Measurements from ENCODE around the gene SMG9.

Gene SMG9

DNA sequence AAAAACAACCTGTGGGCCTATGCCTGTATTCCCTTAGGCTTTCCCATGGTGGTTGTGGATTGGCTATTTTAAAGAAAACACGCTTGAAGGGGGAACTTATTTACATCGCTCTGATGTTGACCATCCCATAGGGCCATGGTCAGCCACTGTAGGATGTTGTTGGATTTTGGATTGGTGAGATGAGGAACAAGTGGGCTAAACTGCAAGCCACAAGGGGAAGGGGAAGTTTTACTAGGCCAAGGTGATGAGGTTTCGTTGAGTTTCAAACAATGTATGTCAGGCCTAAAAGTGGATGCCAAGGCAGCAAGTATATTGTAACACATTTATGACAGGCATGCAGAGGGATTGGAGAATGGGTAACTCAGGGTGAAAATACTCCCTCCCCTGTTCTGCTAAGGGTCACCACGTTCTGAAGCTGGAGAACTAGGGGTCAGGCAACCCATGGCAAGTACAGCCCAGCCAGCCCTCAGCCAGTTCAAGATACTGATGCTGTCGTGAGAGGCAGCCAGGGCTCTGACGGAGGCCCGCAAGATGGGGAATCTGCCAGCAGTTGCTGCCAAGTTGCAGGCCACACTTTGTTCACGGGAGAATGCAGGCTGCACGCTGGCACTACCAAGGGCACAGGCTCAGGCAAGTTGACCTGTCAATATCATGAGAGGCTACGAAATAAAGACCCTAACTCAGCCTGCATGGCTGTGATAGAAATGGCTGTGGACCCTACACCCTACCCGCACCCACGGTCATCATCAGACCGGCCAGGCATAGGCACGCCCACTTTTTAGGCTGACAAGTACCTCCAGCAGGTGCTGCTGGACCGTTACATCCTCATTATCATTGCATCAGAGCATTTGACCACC is 27.8 kb downstream of the SMG9 start:
- Histone ChIP-seq H3K9me3 (ENCODE audit: control insufficient read depth in 1 of 2, low read length in 2 of 2) (no peaks in the 10 kb centered on the region), H3K27ac (ENCODE audit: low read depth, low read length) (no peak overlapping the region), H3K27me3 (ENCODE audit: control insufficient read depth in 1 of 2, insufficient read depth in 2 of 2, low read length in 2 of 2) (no peaks in the 10 kb centered on the region), H3K4me1 (ENCODE audit: control insufficient read depth in 1 of 2, insufficient read depth in 2 of 2, low read length in 2 of 2) (peaks cover 0 to 4% of the 10 kb centered on the region in 2 donors), H3K36me3 (ENCODE audit: control insufficient read depth in 1 of 2, insufficient read depth in 2 of 2, low read length in 2 of 2) (peaks cover 13 to 36% of the 10 kb centered on the region in 2 donors), H3K9ac (ENCODE audit: low read depth in 1 of 2, low read length in 2 of 2) (no peak overlapping the region), H3K4me3 (ENCODE audit: low read depth in 1 of 2, low read length in 2 of 2) (no peak overlapping the region)

DNA sequence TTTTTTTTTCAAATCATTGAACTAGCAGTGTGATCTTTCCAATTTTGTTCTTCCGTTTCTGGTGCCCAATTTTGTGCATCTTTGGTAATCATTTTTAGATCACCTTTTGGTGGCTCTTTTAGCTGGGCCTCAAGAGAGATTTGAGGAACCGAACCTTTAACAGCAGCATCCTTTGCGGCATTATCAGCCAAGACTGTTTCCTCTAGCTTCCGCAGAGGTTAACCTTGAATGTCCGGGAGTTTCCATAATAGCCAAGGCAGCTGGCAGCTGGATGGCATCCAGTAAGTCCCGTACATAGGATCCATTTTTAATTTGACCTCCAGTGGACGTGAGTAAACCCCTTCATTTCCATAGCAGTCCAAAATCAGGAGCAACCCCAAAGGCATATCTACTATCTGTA is 29.3 kb downstream of the SMG9 start:
- Histone ChIP-seq H3K9me3 (ENCODE audit: control insufficient read depth in 1 of 2, low read length in 2 of 2) (no peaks in the 10 kb centered on the region), H3K27ac (ENCODE audit: low read depth, low read length) (no peak overlapping the region), H3K4me3 (ENCODE audit: low read depth in 1 of 2, low read length in 2 of 2) (no peak overlapping the region), H3K4me1 (ENCODE audit: control insufficient read depth in 1 of 2, insufficient read depth in 2 of 2, low read length in 2 of 2) (peaks cover 0 to 4% of the 10 kb centered on the region in 2 donors), H3K27me3 (ENCODE audit: control insufficient read depth in 1 of 2, insufficient read depth in 2 of 2, low read length in 2 of 2) (no peaks in the 10 kb centered on the region), H3K9ac (ENCODE audit: low read depth in 1 of 2, low read length in 2 of 2) (no peak overlapping the region), H3K36me3 (ENCODE audit: control insufficient read depth in 1 of 2, insufficient read depth in 2 of 2, low read length in 2 of 2) (peaks cover 8 to 21% of the 10 kb centered on the region in 2 donors)

DNA sequence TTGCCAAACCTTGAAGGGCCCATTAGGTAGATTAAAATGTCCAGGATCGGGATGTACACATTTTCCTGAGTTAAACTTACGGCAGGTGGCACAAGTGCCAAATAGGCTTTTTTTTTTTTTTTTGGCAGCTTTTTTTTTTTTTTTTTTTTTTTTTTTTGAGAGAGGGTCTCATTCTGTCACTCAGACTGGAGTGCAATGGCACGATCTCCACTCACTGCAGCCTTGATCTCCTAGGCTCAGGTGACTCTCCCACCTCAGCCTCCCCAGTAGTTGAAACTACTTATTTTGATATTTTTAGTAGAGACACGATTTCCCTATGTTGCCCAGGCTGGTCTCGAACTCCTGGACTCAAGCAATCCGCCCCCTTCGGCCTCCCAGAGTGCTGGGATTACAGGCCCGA is 29.9 kb downstream of the SMG9 start:
- Histone ChIP-seq H3K4me1 (ENCODE audit: control insufficient read depth in 1 of 2, insufficient read depth in 2 of 2, low read length in 2 of 2) (peaks cover 0 to 4% of the 10 kb centered on the region in 2 donors), H3K9me3 (ENCODE audit: control insufficient read depth in 1 of 2, low read length in 2 of 2) (no peaks in the 10 kb centered on the region), H3K27ac (ENCODE audit: low read depth, low read length) (no peak overlapping the region), H3K27me3 (ENCODE audit: control insufficient read depth in 1 of 2, insufficient read depth in 2 of 2, low read length in 2 of 2) (no peaks in the 10 kb centered on the region), H3K36me3 (ENCODE audit: control insufficient read depth in 1 of 2, insufficient read depth in 2 of 2, low read length in 2 of 2) (peaks cover 8 to 17% of the 10 kb centered on the region in 2 donors), H3K9ac (ENCODE audit: low read depth in 1 of 2, low read length in 2 of 2) (no peak overlapping the region), H3K4me3 (ENCODE audit: low read depth in 1 of 2, low read length in 2 of 2) (no peak overlapping the region)

DNA sequence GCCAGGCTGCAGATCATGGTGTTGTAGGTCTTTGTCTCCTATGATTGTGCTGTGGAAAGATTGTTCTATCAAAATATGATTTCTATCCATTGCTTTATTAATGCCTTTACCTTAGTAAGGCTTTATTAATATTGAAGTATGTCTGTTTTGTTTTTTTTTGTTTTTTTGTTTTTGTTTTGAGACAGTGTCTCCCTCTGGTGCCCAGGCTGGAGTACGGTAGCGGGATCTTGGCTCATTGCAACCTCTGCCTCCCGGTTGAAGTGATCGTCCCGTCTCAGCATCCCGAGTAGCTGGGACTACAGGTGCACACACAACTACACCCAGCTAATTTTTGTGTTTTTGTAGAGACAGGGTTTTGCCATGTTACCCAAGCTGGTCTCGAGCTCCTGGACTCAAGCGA is 31.2 kb downstream of the SMG9 start:
- H3K27ac ChIP-seq (ENCODE audit: low read depth, low read length), result no peak overlapping the region
- no peak overlapping the region for H3K9ac ChIP-seq (ENCODE audit: low read depth in 1 of 2, low read length in 2 of 2)
- no peak overlapping the region for H3K4me3 ChIP-seq (ENCODE audit: low read depth in 1 of 2, low read length in 2 of 2)
- H3K4me1 ChIP-seq (ENCODE audit: control insufficient read depth in 1 of 2, insufficient read depth in 2 of 2, low read length in 2 of 2), result peaks cover 0 to 4% of the 10 kb centered on the region in 2 donors
- peaks cover 2 to 9% of the 10 kb centered on the region in 2 donors for H3K36me3 ChIP-seq (ENCODE audit: control insufficient read depth in 1 of 2, insufficient read depth in 2 of 2, low read length in 2 of 2)
- no peaks in the 10 kb centered on the region for H3K27me3 ChIP-seq (ENCODE audit: control insufficient read depth in 1 of 2, insufficient read depth in 2 of 2, low read length in 2 of 2)
- no peaks in the 10 kb centered on the region for H3K9me3 ChIP-seq (ENCODE audit: control insufficient read depth in 1 of 2, low read length in 2 of 2)

DNA sequence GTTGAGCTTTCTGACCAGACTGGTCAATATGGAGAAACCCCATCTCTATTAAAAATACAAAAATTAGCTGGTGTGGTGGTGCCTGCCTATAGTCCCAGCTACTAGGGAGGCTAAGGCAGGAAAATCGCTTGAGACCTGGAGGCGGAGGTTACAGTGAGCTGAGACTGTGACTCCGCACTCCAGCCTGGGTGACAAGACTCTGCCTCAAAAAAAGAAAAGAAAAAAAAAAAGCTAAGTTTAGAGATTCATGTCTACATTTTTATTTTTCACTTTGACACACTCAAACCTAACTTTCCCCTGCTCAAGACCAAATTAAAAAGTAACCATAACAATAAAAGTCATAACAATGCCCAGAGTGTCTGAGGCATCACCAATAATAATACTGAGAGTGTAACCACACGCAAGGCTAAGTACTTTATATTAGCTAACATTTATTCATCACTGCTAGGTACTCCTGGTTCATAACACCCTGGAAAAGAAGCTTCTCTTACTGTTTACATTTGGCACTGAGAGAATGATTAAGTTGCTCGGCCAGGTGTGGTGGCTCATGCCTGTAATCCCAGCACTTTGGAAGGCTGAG is 33.2 kb downstream of the SMG9 start:
- H3K27me3 ChIP-seq (ENCODE audit: control insufficient read depth in 1 of 2, insufficient read depth in 2 of 2, low read length in 2 of 2), result no peaks in the 10 kb centered on the region
- no peak overlapping the region for H3K9ac ChIP-seq (ENCODE audit: low read depth in 1 of 2, low read length in 2 of 2)
- no peak overlapping the region for H3K27ac ChIP-seq (ENCODE audit: low read depth, low read length)
- no peaks in the 10 kb centered on the region for H3K4me1 ChIP-seq (ENCODE audit: control insufficient read depth in 1 of 2, insufficient read depth in 2 of 2, low read length in 2 of 2)
- H3K4me3 ChIP-seq (ENCODE audit: low read depth in 1 of 2, low read length in 2 of 2), result no peak overlapping the region
- H3K9me3 ChIP-seq (ENCODE audit: control insufficient read depth in 1 of 2, low read length in 2 of 2), result no peaks in the 10 kb centered on the region
- H3K36me3 ChIP-seq (ENCODE audit: control insufficient read depth in 1 of 2, insufficient read depth in 2 of 2, low read length in 2 of 2), result no peaks in the 10 kb centered on the region

DNA sequence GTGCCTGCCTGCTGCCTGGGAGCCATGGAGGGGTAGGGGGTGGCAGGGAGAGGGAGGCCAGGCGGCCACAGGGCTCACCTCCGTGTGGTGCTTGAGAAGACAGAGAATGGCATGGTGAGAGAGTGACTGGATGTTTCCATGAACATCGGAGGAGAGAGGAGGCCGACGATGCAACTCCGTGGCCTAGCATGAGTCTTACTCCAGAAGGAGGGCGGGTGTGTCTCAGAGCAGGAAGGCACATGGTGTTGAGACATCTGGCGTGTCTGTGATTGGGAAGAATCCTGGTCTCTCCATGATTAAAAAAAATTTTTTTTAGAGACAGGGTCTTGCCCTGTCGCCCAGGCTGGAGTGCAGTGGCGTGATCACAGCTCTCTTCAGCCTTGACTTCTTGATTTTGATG is 33.8 kb downstream of the SMG9 start:
- no peaks in the 10 kb centered on the region for H3K36me3 ChIP-seq (ENCODE audit: control insufficient read depth in 1 of 2, insufficient read depth in 2 of 2, low read length in 2 of 2)
- H3K27me3 ChIP-seq (ENCODE audit: control insufficient read depth in 1 of 2, insufficient read depth in 2 of 2, low read length in 2 of 2), result no peaks in the 10 kb centered on the region

DNA sequence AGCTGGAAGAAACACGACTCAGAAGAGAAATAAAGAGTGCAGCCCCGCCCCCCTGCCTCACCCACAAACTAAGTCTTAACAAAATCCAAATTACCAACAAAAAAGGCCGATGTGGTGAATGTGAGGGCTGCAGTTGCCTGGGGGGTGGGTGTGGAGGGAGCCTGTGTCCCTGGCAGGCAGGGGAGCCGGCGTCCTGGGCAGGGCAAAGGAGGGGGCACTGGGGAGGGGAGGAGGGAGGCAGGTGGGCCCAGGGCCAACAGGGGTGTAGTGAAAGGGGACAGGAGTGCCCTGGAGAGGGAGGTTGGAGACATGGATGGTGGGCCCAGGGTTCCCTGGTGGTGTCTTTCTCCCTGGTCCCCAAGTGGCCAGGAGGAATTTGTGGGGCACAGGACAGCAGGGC is 34.8 kb downstream of the SMG9 start:
- Histone ChIP-seq H3K9me3 (ENCODE audit: control insufficient read depth in 1 of 2, low read length in 2 of 2) (no peaks in the 10 kb centered on the region), H3K4me3 (ENCODE audit: low read depth in 1 of 2, low read length in 2 of 2) (no peak overlapping the region), H3K27ac (ENCODE audit: low read depth, low read length) (no peak overlapping the region), H3K9ac (ENCODE audit: low read depth in 1 of 2, low read length in 2 of 2) (no peak overlapping the region), H3K4me1 (ENCODE audit: control insufficient read depth in 1 of 2, insufficient read depth in 2 of 2, low read length in 2 of 2) (no peaks in the 10 kb centered on the region), H3K27me3 (ENCODE audit: control insufficient read depth in 1 of 2, insufficient read depth in 2 of 2, low read length in 2 of 2) (no peaks in the 10 kb centered on the region), H3K36me3 (ENCODE audit: control insufficient read depth in 1 of 2, insufficient read depth in 2 of 2, low read length in 2 of 2) (no peaks in the 10 kb centered on the region)

More for the DNA sequence above, 33.8 kb downstream of the SMG9 start:
- Histone ChIP-seq H3K27ac (ENCODE audit: low read depth, low read length) (no peak overlapping the region), H3K9me3 (ENCODE audit: control insufficient read depth in 1 of 2, low read length in 2 of 2) (no peaks in the 10 kb centered on the region), H3K4me3 (ENCODE audit: low read depth in 1 of 2, low read length in 2 of 2) (no peak overlapping the region), H3K9ac (ENCODE audit: low read depth in 1 of 2, low read length in 2 of 2) (no peak overlapping the region), H3K4me1 (ENCODE audit: control insufficient read depth in 1 of 2, insufficient read depth in 2 of 2, low read length in 2 of 2) (no peaks in the 10 kb centered on the region)

DNA sequence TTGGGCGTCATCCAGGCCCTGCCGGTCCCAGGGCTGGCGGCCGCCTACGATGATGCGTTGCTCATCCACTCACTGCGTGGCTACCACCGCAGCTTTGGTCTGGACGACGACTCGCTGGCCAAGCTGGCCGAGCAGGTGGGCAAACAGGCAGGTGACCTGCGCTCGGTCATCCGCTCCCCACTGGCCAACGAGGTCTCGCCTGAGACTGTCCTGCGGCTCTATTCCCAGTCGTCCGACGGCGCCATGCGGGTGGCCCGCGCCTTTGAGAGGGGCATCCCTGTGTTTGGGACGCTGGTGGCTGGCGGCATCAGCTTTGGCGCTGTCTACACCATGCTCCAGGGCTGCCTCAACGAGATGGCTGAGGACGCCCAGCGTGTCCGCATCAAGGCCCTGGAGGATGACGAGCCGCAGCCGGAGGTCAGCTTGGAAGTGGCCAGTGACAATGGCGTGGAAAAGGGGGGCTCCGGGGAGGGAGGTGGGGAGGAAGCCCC is 35.3 kb downstream of the SMG9 start:
- Histone ChIP-seq H3K4me3 (ENCODE audit: low read depth in 1 of 2, low read length in 2 of 2) (no peak overlapping the region), H3K27me3 (ENCODE audit: control insufficient read depth in 1 of 2, insufficient read depth in 2 of 2, low read length in 2 of 2) (no peaks in the 10 kb centered on the region), H3K4me1 (ENCODE audit: control insufficient read depth in 1 of 2, insufficient read depth in 2 of 2, low read length in 2 of 2) (no peaks in the 10 kb centered on the region), H3K27ac (ENCODE audit: low read depth, low read length) (no peak overlapping the region), H3K36me3 (ENCODE audit: control insufficient read depth in 1 of 2, insufficient read depth in 2 of 2, low read length in 2 of 2) (no peaks in the 10 kb centered on the region), H3K9me3 (ENCODE audit: control insufficient read depth in 1 of 2, low read length in 2 of 2) (no peaks in the 10 kb centered on the region), H3K9ac (ENCODE audit: low read depth in 1 of 2, low read length in 2 of 2) (no peak overlapping the region)

DNA sequence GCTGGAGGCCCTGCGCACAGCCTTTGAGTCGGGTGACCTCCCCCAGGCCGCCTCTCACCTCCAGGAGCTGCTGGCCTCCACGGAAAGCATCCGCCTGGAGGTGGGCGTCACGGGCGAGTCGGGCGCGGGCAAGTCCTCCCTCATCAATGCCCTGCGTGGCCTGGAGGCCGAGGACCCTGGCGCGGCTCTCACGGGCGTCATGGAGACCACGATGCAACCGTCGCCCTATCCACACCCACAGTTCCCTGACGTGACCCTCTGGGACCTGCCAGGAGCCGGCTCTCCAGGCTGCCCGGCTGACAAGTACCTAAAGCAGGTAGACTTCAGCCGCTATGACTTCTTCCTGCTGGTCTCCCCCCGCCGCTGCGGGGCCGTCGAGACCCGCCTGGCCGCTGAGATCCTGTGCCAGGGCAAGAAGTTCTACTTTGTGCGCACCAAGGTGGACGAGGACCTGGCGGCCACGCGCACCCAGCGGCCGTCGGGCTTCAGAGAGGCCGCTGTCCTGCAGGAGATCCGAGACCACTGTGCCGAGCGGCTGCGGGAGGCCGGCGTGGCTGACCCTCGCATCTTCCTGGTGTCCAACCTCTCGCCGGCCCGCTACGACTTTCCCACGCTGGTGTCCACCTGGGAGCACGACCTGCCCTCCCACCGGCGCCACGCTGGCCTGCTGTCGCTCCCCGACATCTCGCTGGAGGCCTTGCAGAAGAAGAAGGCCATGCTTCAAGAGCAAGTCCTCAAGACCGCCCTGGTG is 36.0 kb downstream of the SMG9 start:
- Histone ChIP-seq H3K4me1 (ENCODE audit: control insufficient read depth in 1 of 2, insufficient read depth in 2 of 2, low read length in 2 of 2) (no peaks in the 10 kb centered on the region), H3K27ac (ENCODE audit: low read depth, low read length) (no peak overlapping the region), H3K4me3 (ENCODE audit: low read depth in 1 of 2, low read length in 2 of 2) (no peak overlapping the region), H3K9ac (ENCODE audit: low read depth in 1 of 2, low read length in 2 of 2) (no peak overlapping the region), H3K9me3 (ENCODE audit: control insufficient read depth in 1 of 2, low read length in 2 of 2) (no peaks in the 10 kb centered on the region), H3K27me3 (ENCODE audit: control insufficient read depth in 1 of 2, insufficient read depth in 2 of 2, low read length in 2 of 2) (no peaks in the 10 kb centered on the region), H3K36me3 (ENCODE audit: control insufficient read depth in 1 of 2, insufficient read depth in 2 of 2, low read length in 2 of 2) (no peaks in the 10 kb centered on the region)

DNA sequence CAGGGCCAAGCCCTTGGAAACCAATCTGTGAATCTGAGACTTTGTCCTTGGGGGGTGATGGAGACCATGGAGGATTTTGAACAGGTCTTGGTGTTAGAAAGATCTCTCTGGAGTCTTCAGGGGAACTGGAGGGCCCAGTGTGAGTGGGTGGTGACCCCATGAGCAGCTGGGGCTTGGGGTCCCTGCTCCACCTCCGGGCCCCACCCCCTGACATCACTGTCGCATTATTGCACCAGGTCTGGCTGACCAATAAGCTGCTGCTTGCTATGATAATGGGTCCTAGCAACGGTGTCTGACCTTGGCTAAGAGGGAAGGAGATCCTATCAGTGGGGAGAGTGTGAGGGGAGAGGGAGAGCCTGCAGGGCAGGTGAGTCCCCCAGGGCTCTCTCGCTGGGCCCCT is 39.0 kb downstream of the SMG9 start, which contains the start of gene IRGC:
IRGC (plus strand) TSS at position 301 of the 400 bp plus-strand sequence. CDS start 2,483 bp downstream, outside the sequence.
- Histone ChIP-seq H3K36me3 (ENCODE audit: control insufficient read depth in 1 of 2, insufficient read depth in 2 of 2, low read length in 2 of 2) (no peaks in the 10 kb centered on the region), H3K4me3 (ENCODE audit: low read depth in 1 of 2, low read length in 2 of 2) (no peak within 1 kb of the TSS), H3K27me3 (ENCODE audit: control insufficient read depth in 1 of 2, insufficient read depth in 2 of 2, low read length in 2 of 2) (no peaks in the 10 kb centered on the region), H3K9me3 (ENCODE audit: control insufficient read depth in 1 of 2, low read length in 2 of 2) (no peaks in the 10 kb centered on the region), H3K4me1 (ENCODE audit: control insufficient read depth in 1 of 2, insufficient read depth in 2 of 2, low read length in 2 of 2) (no peaks in the 10 kb centered on the region), H3K9ac (ENCODE audit: low read depth in 1 of 2, low read length in 2 of 2) (no peak within 1 kb of the TSS), H3K27ac (ENCODE audit: low read depth, low read length) (no peak within 1 kb of the TSS)
